Dedifferentiated amniotic fluid mesenchymal stem cell (primary cell): Measurements from ENCODE around the gene RPLP1.

Experiments used
- DNase-seq: peaks from one replicate; pipeline ENCODE4 v3.0.0-alpha.2; 2016; ENCODE audit errors: extremely low spot score

RPLP1 gene

DNA sequence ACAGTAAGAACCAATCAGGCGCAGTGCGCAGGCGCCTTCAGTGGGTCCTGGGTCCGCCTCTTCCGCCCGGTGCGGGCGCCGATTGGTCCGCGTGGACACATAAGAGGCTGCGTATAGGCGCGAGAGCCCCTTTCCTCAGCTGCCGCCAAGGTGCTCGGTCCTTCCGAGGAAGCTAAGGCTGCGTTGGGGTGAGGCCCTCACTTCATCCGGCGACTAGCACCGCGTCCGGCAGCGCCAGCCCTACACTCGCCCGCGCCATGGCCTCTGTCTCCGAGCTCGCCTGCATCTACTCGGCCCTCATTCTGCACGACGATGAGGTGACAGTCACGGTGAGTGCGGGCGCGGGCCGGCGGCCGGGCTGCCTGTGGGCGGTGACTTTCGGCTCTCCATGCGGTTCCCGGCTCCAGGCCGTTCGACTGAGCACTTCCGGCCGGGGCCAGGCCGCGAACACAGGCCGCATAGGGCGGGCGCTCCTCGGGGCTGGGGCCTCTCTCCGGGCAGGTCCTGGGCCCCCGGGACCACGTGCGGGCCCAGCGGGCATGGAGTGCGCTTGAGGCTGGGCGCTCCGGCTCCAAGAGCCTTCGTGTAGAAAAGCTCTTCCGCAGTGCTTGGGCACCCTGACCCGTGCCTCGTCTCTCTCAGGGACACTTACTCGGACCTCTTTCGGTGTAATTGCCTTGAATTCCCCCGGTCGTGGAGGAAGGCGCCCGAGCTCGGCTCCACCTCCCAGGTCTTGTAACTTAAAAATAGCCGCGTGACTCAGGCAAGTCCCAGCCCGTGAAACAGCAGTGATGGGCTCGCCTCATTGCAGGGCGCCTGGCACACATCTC is at the start of gene RPLP1:
RPLP1 (plus strand) TSS at position 127 of the 830 bp plus-strand sequence; CDS start at position 258, 131 bp downstream.
- peak; percentile 95 for DNase-seq

DNA sequence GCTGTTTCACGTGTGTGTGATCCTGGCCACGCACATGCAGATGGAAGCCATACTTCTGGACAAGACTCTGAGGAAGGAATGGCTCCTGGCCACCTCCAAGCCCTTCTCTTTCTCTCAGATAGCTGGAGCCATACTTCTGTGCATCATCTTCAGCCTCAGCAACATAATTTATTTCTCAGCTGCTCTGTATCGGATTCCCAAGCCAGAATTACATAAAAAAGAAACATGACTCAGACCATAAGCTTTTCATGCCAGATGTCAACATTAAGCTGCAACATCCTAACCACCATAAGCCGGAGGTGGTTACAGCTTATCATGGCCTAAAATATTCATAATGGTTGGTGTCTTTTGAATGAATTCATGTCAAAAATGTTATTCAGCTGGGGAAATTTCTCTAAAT is 49.0 kb upstream of the RPLP1 start:
- DNase-seq = peak; percentile 86

- DNase-seq = no peak
Observed at GRCh38 chr15:69405110-69405509, 47.5 kb upstream of the RPLP1 start.

DNA sequence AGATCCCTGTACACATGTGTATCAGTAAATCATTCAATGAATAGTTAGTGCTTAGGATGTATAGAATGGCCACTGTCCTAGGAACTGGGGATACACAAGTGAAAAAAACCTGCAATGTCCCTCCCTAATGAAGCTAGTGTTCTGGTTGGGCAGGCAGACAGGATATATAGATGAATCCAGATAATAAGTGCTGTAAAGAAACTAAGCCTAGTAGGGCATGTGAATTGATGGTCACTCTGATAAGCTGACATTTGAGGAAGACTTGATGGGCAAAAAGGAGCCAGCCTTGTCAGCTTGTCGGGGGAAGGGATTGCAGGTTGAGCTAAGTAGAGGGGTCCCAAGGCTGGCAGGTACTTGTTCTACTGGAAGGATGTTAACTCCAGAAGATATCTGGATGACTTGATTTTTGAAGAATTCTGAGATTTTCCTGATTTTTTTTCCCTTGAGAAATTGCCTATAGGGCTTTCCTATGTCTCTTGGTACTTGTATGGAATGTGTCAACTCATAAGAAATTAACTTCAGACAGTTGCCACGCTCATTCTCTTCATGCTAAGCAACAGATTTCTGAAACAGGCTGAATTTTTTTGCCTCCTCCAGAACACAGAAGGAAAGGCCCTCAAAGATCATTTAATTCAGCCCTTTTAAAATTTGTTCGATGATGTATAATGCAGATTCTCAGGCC is 44.8 kb upstream of the RPLP1 start:
- DNase-seq = no peak

DNA sequence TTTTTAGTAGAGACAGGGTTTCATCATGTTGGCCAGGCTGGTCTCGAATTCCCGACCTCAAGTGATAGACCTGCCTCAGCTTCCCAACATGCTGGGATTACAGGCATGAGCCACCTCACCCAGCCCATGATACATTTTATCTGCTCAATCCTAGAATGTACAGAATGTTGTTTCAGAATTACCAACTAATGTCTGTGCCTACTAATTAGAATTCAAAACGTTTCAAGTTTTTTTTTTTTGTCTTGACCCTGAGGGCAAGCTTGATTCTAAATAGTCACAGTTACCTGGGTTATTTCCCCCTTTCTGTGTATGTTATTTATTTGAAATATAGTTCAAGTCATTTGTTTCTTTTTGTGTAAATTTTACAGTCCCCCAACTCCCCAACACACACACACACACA is 43.8 kb upstream of the RPLP1 start:
- DNase-seq = no peak

- DNase-seq = no peak
Observed at GRCh38 chr15:69410248-69410874, 42.3 kb upstream of the RPLP1 start.

- DNase-seq = no peak
Observed at GRCh38 chr15:69412274-69412673, 40.3 kb upstream of the RPLP1 start.

- no peak for DNase-seq
Observed at GRCh38 chr15:69412701-69413100, 39.9 kb upstream of the RPLP1 start.

DNA sequence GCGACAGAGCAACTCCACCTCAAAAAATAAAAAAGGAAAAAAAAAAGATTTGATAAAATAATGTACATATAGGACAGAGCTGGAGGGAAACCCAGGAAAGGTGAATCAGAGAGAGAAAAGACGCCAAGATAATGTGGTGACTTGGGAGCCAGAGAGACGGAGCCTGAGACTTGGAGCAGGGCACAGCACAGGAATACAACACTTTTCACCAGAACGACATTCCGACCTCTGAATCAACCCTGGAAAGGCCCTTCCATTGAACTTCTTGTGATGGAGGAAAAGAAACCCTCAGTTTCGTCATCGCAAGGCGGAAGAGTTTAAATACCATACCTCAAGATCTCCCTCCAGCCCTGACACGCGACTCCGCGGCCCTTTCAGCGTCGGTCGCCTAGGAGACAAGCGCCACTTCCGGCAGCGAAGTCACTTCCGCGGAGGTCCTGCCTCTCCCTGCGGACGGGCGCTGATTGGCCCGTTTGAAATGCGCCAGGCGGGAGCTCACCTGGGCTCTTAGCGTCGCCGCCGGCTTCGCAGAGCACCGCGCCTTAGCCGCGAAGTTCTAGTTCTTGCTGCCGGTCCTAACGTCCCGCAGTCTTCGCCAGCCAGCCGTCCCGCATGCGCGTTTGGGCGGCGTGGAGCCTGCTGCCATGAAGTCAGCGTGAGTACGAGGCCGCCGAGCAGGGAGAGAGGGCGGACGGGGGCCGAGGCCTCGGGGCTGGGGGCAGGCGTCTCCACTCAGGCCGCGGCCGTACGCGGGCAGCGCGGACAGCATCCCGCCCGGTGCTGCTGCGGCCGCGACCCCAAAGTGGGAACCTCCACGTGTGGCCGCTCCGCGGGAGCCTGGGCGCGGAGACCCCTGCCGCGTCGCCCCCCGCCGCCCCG is 38.6 kb upstream of the RPLP1 start, which contains the start of gene KIF23:
KIF23 (plus strand) TSS at position 528 of the 879 bp plus-strand sequence; CDS start at position 645, 117 bp downstream.
- peak; percentile 91 for DNase-seq

DNA sequence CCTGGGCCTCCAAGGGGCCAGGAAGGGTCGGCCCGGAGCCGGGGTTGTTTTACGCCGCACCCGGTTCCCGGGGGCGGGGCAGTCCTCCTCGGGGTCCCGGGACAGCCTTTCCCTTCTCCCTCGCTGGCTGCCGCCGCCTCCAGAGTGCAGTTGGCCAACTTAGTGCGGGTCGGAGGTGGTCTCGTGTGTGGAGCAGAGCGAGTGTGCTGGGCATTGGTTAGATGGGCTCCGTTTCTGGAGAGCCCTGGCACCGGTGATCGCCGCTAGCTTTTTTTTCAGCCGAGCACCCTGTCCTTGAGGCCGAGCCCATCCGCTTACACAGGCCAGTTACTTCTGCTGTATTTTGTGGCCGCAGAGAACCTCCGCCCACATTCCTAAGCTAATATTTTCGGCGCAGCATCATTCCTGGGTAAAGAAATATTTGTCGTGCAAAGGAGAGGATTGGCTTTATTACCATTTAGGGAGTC is 37.9 kb upstream of the RPLP1 start:
- DNase-seq = peak; percentile 92

- no peak for DNase-seq
Observed at GRCh38 chr15:69415381-69415780, 37.2 kb upstream of the RPLP1 start.

DNA sequence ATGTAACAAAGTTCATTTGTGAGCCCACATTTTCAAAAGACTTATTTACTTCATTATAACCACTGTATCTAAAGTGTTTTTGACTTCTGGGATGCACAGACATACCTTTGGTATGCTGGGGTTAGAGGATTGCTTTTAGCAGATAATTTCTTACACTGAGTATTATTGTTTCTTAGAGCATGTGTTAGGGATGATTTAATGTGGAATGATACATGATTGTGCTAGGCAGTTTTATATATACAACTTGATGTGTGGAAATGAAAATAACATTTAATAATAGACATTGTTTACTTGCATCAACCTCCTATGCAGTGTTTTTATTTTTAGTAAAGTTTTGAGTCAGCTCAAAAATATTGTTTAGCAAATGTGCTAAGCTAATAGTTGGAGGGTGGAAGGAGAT is 35.0 kb upstream of the RPLP1 start:
- DNase-seq = no peak

- no peak for DNase-seq
Observed at GRCh38 chr15:69421498-69421897, 31.1 kb upstream of the RPLP1 start.

DNA sequence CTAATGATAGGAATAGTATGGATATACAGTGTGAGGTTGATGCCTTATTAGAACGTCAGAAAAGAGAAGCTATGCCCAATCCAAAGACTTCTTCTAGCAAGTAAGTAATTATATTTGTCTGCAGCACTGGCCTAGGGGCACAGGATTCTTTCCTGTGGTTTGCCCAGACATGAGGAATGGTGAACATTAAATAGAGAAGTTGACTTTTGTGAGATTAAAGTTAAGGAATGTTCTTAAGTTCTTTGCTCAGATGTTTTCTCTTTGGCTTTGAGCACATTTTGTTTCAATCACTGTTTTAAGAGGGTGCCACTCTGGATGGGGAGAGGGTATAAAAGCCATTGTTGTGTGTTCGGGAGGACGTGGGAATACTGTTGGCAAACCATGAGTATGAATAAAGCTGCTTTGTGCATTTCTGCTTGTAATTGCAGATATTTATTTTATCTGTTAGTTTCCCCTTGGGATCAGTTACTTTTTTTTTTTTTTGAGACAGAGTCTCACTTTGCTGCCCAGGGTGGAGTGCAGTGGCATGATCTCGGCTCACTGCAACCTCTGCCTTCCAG is 30.2 kb upstream of the RPLP1 start:
- peak; percentile 19 for DNase-seq

DNA sequence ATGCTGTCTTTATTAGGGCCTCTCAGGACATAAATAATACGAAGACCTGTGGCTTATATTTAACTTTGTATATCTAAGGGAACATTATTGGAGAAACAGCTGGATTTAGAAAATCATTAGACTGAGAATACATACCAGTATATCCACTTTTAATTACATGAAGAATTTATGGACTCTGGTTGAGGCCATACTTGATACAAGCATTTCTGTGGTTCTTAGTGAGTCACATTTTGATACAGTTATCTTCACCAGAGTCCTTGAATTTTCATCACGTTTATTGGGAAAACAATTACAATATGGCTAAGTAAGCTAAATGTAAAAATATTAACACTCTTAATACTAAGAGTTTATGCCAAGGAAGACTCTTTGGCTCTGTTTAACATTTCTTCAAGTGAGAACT is 28.6 kb upstream of the RPLP1 start:
- DNase-seq = no peak

DNA sequence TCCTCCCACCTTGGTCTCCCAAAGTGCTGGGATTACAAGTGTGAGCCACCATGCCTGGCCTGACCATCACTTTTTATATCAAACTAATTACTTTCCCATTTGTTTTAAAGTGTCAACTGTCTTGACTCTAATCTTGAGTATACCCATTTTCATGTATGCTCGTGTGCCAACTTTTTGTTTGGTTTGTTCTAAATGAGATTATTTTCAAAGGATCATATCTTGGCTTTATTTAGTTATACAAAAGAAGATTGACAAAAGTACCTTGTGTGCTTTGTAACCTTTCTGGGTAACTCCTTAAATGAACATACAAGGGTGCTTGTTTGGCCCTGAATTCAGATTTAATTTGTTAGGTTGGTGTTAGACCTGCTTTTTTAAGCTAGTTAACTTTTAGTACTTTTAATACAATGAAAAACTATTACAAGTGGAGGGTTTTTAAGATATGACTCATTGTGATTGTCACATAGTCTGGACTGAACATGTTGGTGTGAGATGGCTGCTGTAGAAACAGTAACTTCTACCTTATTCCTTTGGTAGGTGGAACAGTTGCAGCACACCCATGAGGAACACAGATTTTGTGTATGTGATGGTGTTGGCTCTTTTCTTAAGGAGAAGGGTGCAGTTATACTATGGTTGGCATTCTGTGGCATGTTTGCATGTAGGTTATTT is 27.7 kb upstream of the RPLP1 start:
- no peak for DNase-seq

GRCh38 chr15:69433831-69434230 is 18.8 kb upstream of the RPLP1 start:
- DNase-seq = no peak

DNA sequence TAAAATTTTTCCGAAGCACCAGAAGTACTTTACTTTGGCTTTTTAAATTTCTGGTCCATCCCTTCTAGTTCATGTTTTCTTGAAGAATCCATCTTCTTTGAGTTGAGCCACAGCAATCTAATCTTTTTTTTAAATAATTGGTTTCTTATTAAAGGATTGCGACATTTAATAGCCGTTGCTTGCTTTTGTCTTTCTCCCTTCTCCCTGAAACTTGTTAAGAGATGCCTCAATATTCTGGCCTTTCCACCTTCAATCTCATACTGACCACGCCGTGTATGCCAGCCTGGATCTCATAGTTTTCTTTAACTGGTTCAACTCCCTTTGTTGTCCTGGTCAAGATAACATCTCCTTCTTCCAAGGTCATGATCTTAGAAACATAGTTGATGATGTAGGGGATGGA is 18.4 kb upstream of the RPLP1 start:
- DNase-seq = no peak

- DNase-seq = no peak
Observed at GRCh38 chr15:69434679-69435078, 17.9 kb upstream of the RPLP1 start.

GRCh38 chr15:69435985-69436384 is 16.6 kb upstream of the RPLP1 start:
- no peak for DNase-seq

GRCh38 chr15:69436951-69437350 is 15.7 kb upstream of the RPLP1 start:
- DNase-seq = no peak
